RKO (cell line): ENCODE measurements around the gene ABCC4.
"Not testable (repeated sequence)": the region's sequence is repeated elsewhere in the genome, so short reads cannot be mapped to it uniquely, and the experiment has no call there.

Experiments used
- DNase-seq: peaks from one replicate; pipeline ENCODE4 v3.0.0-alpha.2; 2016; ENCODE audit warnings: low spot score

The ABCC4 gene

DNA sequence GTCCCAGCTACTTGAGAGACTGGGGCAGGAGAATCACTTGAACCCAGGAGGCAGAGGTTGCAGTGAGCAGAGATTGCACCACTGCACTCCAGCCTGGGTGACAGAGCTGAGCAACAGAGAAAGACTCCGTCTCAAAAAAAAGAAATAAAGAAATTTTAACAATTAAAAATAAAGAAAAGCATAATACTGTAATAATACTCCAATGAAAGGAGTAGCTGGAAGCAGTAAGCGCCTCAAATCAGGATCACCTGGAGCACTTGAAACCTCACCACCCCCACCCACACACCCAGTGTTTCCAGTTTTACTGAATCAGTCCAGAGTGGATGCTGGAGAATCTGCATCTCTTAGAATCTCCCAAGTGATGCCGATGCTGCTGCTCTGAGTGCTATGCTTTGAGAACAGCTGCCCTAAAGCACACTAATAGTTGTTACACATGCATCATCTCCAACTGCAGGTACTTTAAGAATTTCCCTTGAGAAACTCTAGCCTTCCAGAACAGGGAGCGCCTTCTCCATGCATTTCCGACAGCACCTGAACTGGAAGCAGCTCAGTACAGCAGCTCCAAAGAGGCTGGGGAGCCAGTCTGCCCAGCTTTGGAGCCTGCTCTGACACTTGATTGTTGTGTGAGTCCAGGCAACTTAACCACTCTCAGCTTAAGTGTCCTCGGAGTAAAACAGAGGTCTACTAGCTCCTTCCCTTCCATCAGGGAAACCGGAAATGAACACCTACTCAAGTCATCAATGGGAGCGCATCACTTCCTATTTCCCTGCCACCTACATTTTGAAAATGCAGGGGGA lies 2.9 kb downstream of the ABCC4 start:
- DNase-seq = no peak

DNA sequence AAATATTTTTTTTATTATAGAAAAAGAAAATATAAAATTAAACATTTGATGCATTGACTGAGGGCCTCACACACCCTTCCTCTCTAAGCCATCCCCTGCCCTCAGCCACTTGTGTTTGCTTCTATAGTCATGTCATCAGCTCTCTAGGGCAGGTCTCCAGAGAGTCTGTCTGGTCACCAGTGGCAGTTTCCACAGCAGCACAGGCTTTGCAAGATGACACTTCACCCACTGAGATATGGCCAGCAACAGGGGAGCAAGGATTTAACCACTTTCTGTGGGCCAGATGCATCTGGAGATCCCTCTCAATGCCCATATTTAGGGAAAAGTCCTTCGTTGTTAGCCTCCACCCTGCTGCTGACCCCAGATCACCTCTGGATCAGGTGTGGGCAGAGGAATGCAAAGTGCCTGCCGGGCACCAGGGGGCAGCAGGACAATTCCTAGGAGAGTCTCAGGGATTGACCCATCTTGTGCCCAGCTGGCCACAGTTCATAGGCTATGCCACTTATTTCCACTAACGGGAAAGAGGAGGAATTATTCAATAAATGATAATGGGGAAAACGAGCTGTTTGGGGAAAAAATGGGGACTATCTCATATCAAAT lies 4.8 kb downstream of the ABCC4 start:
- DNase-seq = peak; percentile 40

DNA sequence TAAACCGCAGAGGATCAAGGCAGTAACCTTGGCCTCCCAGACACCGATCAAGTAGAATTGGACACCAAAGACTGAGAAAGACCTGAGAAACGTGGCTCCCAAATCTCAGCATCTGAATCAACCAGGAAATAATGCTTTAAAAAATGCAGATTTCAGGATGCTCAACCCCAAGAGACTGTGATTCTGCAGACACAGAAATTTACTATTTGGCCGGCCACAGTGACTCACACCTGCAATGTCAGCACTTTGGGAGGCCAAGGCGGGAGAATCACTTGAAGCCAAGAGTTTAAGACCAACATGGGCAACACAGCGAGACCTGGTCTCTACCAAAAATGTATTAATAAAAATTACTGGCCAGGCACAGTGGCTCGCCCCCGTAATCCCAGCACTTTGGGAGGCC lies 6.2 kb downstream of the ABCC4 start:
- DNase-seq = no peak

DNA sequence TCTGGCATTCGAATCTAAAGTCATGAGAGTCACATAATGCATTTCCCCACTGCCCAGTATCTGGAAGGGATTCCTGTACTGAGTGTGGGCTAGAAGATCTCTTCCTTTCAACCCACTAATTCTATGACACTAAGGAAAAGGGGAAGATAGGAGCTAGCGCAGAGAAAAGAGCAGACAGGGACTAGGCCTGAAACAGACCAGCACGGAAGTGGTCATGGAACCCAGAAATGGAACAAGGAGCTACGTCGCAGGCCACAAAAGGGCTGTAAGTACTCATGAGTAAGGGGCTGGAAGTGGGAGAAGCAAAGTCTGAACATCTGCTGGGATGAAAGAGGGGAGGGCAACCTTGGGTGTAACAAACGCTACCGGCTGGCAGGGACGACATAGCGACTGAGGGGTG lies 8.6 kb downstream of the ABCC4 start:
- DNase-seq = no peak

DNA sequence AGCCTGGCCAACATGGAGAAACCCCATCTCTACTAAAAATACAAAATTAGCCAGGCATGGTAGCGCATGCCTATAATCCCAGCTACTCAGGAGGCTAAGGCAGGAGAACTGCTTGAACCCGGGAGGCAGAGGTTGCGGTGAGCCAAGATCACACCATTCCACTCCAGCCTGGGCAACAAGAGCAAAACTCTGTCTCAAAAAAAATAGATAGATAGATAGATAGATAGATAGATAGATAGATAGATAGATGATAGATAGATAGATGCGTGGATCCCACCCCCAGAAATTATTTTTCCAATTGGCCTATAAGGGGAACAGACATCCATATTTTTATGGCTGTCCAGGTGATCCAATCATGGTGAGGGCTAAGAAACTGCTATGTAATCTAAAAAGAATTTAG lies 11.3 kb downstream of the ABCC4 start:
- DNase-seq = not testable (repeated sequence)

DNA sequence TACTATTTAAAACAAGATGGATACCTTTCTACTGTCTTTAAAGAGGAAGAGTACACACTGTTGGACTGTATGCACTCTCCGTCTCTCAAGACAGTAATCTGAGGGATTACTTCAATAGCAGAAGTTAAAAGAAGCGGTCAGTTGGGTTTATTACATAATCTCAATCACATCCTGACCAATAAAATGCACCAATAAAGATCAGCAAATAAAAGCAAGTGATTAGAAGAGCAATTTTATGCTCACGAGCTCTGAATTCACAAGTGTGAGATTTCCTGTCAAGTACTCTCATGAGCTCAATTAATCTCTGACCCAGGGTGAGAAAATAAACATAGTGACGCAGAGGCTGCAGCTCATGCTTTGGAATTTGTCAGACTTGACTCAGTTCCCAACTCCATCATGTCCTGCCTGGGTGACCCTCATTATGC lies 12.2 kb downstream of the ABCC4 start:
- DNase-seq = peak; percentile 37

DNA sequence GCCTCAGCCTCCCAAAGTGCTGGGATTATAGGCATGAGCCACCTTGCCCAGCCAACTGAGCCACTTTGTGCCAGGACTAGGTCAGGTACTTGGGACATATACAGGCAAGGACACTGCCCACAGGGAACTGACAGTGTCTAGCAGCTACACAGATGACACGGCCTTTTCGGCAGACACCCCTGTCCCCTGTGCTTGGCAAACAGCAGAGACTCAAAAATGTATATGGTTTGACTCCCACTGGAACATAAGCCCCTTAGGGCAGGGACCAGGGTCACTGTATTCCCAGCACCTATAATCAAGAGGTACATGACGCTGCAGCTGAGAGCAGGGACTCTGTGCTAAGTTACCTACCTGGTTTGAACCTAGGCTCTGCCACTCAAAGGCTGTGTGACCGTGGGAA lies 16.8 kb downstream of the ABCC4 start:
- no peak for DNase-seq

DNA sequence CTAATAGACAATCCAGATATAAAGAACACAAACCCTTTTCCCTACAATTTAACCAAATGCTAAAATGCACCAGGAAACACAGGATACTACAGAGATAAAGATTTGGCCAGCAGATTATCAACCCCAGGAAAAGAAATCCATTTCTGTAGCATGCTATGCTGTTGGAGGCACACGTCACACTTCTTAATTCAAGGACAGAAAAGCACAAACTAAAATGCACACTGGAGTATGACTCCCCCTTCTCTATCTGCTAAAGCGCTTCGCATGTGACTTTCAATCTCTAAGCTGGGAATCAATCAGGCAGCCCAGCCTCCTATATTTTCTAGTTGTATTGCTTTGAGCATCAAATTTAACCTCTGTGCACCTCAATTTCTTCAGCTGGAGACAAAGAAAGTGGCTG lies 22.2 kb downstream of the ABCC4 start:
- no peak for DNase-seq

DNA sequence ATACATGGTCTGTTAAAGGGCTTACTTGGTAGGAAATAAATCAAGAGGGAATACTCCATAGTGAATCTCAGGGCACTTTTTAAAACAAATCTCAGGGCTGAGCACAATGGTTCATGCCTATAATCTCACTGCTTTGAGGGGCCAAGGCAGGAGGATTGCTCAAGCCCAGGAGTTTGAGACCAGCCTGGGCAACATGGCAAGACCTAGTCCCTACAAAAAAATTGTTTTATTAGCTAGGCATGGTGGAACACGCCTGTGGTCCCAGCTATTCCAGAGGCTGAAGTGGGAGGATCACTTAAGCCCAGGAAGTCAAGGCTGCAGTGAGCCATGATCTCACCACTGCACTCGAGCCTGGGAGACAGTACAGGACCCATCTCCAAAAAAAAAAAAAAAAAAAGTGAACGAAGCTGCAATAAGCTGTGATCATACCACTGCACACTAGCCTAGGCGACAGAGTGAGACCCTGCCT lies 25.2 kb downstream of the ABCC4 start:
- no peak for DNase-seq

DNA sequence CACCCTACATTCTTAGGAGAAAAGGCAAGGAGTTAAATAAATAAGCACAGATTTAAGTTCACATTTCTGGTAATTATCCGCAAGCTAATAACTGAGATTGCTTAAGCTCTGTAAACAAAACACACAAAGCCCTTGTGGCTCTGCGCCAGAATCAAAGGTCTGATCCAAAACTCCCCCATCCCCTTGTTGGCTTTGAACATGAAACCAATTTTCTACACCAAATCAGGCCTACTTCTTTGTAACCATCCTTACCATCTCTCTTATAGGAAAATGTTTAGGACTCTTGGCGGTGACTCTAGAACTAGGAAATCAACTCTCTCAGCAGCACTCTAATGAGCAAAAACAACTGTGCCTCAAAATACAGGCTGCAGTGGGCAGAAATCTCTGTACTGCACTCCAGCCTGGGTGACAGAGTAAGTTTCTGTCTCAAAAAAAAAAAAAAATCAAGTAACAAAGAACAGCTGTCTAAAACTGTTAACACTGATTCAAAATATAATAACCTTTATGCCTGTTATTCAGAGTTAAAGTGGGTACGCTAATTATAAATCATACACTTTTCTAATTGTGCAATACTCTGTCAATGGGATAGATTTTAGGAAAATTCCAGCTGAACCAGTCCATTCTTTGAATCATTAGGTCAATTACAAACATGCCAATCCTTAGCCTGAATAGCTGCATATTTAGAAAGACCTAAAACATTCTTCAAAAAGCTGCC lies 25.8 kb downstream of the ABCC4 start:
- no peak for DNase-seq

DNA sequence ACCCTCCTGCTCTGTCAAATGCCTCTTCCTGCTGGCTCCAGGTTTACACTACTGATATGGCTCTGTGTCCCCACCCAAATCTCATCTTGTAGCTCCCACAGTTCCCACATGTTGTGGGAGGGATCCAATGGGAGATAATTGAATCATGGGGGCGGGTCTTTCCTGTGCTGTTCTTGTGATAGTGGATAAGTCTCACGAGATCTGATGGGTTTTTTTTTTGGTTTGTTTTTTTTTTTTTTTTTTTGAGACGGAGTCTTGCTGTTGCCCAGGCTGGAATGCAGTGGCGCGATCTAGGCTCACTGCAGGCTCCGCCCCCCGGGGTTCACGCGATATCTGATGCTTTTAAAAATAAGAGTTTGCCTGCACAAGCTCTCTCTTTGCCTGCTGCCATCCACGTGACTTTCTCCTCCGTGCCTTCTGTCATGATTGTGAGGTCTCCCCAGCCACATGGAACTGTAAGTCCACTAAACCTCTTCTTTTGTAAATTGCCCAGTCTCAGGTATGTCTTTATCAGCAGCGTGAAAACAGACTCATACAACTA lies 27.6 kb downstream of the ABCC4 start:
- not testable (repeated sequence) for DNase-seq

DNA sequence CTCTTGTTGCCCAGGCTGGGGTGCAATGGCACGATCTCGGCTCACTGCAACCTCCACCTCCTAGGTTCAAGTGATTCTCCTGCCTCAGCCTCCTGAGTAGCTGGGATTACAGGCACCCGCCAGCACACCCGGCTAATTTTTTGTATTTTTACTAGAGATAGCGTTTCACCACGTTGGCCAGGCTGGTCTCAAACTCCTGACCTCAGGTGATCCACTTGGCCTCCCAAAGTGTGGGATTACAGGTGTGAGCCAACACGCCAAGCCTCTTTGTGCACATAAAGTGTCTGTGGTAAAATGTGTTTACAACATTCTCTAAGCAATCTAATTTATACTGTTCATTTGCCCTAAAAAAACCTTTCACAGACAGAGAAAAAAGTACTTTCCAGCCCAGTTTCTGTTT lies 29.2 kb downstream of the ABCC4 start:
- DNase-seq = not testable (repeated sequence)

DNA sequence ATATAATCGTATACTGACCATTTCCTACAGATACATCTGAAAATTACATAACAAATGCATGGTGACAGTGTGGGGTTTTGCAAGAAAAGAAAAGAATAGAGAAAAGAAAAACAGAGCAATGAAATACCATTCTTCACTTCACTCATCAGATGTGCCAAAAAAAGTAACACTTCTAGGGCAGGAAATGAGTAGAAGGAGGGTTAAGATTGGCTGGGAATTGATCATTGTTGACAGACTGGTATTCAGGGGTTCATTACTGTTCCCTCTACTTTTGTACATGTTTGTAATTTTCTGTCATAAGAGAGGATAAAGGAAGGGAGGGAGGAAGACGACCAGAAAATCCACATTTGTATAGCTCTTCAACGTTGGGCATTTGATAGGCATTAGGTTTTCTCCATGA lies 31.5 kb downstream of the ABCC4 start:
- DNase-seq = no peak

DNA sequence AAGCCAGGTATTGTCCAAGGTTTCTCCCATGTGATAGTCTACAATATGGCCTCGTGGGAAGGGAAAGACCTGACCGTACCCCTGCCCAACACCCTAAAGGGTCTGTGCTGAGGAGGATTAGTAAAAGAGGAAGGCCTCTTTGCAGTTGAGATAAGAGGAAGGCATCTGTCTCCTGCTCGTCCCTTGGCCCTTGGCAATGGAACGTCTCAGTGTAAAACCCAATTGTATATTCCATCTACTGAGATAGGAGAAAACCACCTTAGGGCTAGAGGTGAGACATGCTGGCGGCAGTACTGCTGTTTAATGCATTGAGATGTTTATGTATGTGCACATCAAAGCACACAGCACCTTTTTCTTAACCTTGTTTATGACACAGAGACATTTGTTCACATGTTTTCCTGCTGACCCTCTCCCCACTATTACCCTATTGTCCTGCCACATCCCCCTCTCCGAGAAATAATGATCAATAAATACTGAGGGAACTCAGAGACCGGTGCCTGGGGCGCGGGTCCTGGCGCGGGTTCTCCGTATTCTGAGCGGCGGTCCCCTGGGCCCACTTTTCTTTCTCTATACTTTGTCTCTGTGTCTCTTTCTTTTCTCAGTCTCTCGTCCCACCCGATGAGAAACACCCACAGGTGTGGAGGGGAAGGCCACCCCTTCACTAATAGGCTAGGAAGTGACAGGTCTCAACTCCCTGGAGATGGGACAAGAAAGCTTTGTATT lies 32.7 kb downstream of the ABCC4 start:
- DNase-seq = not testable (repeated sequence)

DNA sequence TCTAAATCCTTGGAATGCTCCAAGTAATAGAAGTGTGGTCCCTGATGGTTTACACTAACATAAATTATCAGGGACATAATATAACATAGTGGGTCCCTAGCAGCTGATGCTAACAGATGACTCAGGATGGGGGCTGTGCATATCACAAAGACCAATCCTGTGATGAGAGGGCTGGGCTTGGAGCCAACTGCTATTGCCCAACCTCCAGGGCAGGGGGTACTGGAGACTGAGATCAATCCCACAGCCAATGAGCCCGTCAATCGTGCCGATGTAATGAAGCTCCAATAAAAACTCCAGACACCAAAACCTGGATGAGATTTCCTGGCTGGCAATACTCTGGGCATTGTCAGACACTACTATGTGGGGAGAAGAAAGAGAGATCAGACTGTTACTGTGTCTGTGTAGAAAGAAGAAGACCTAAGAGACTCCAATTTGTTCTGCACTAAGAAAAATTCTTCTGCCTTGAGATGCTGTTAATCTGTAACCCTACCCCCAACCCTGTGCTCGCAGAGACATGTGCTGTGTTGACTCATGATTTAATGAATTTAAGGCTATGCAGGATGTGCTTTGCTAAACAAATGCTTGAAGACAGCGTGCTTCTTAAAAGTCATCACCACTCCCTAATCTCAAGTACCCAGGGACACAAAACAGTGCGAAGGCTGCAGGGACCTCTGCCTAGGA lies 33.4 kb downstream of the ABCC4 start:
- DNase-seq = no peak

DNA sequence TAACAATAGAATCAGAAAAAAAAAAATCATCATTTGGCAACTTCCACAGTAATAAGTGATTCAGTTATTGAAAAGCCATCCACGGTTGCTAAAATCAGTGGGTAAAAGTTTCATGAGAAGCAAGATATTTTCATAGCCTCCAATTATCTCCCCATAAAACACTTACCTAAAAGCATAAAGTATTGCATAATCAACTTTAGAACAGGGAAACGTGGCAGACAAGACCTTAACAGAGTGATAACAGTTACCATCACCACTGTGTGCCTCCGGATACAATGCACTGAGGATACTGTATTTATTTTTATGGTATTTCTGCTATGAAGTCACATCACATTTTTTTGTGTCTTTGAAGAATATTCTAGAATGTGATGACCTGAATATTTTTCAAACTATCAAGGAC lies 37.0 kb downstream of the ABCC4 start:
- no peak for DNase-seq

DNA sequence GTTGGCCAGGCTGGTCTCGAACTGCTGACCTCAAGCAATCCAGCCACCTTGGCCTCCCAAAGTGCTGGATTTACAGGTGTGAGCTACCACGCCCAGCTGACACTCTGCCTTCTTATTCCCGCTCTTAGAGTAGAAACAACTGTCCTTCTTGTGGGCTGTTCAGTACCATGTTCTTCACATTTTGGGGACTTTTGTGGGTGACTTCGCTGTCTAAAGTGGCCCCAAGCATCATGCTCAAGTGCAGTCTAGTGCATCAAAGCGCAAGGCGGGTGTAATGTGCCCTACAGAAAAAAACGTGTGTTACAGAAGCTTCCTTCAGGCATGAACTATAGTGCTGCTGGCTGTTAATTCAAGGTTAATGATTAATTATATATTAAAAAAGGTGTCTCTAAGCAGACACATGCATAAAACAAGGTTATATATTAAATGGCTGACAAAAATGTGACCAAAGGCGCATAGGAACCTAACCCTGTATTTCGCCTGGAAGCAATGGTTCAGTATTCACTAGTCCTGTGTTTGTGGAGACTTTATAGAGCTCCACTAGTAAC lies 38.3 kb downstream of the ABCC4 start:
- DNase-seq = no peak

DNA sequence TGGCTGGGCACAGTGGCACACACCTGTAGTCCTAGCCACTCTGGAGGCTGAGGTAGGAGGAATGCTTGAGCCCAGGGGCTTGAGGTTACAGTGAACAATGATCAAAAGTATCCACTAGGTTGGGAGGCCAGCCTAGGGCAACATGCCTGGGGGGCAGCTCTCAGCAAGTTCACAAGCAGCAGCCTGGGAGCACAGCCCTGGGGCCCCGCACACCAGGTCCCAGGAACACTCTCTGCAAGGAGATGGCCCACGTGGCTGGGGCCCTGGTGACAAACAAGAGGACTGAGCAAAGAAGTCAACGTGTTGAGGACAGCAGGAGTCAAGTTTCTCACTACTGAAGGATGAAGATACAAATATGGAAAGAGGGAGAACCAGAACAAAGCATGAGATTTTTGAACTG lies 39.3 kb downstream of the ABCC4 start:
- DNase-seq = no peak

DNA sequence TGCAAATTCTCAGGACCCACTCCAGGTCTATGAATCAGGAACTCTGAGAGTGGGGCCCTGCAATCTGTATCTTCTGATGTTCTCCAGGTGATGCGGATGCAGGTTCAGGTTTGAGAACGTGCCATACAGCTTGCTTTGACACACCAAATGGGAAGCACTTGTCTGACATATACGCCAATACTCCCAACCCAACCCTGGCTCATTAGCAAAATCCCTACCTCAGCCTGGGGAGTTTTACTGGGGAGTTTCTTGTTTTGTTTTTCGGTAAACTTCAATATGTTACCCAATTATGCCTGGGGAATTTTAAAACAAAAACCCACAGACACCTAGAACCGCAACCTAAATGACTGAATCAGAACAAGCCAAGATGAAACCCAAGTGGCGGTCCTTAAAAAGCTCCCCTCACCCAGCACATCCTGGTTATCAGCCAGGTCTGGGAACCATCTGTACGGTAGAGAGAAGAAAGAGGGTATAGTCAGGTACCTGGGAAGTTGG lies 41.2 kb downstream of the ABCC4 start:
- DNase-seq = no peak

DNA sequence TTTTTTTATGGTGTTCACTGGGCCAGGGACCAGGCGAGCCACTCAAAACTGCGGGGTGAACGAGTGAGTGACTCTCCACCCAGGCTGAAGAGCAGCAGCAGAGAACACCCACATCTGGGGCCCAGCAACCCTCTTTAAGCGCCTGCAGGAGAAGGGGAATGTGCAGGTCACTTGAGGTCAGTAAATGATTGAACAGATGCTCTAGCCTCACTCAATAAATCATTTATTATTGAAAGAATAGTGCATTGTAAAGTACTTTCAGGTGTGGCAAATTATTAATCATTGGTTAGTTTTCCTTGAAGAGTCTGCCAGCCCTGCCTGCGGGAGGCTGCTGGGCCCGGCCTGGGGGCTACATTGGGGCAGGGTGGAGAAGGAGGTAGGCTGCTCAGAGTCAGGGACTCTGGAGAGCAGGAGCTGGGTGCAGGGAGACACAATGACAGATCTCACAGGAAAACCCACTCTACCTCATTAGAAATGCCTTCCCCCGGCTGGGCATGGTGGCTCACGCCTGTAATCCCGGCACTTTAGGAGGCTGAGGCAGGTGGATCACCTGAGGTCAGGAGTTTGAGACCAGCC lies 42.5 kb downstream of the ABCC4 start:
- DNase-seq = no peak

DNA sequence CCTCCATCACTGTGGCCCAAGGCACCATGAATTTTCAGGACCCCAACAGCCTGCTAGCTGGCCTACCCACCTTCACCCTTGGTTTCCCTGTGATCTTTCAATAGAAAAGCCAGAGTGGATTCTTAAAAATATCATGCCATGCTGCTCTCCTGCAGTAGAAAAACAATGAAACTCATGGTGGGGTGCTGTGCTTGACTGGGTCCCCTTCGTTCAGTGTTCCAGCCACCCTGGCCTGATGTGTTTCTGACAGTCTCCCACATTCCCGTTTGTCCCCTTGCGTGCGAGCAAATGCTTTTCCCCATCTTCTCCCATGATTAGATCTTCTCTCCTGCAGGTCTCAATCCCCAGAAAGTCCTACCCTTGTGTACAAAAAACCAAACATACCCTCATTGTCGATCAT lies 43.2 kb downstream of the ABCC4 start:
- DNase-seq = no peak
